Type B pancreatic cell (in vitro differentiated cells): Measurements from ENCODE around the gene DPF3. TPM values are rescaled to one million over a fixed set of nuclear protein-coding genes. Genes with fewer than 3 reads are reported as not detected.
A peak's percentile ranks its signal among the peaks of the same experiment; 100 is the strongest.

Experiments
- DNase-seq: peaks from one replicate; pipeline ENCODE4 v3.0.0; 2021; ENCODE audit warnings: mixed read lengths; ENCODE audit not compliant: unreplicated experiment; ENCODE audit errors: extremely low spot score
- H3K27ac Mint-ChIP-seq: 2 replicates; pipeline ENCODE4 v1.8.0; 2021; ENCODE audit warnings: mild to moderate bottlenecking, mixed read lengths
- H3K27me3 Mint-ChIP-seq: 2 replicates; pipeline ENCODE4 v1.8.0; 2021; ENCODE audit warnings: mixed read lengths
- H3K36me3 Mint-ChIP-seq: 2 replicates; pipeline ENCODE4 v1.8.0; 2021; ENCODE audit warnings: mixed read lengths
- H3K4me1 Mint-ChIP-seq: one replicate; pipeline ENCODE4 v1.8.0; 2021; ENCODE audit warnings: mixed read lengths; ENCODE audit not compliant: unreplicated experiment
- H3K4me3 Mint-ChIP-seq: 2 replicates; pipeline ENCODE4 v1.8.0; 2021; ENCODE audit warnings: mild to moderate bottlenecking, mixed read lengths
- H3K9me3 Mint-ChIP-seq: 2 replicates; pipeline ENCODE4 v1.8.0; 2021; ENCODE audit warnings: mixed read lengths
- total RNA-seq: library from RNA; stranded (reverse); gene quantifications from 2 replicates; pipeline ENCODE4 v1.2.1, GENCODE V29; 2021; ENCODE audit warnings: low replicate concordance
- TF ChIP-seq, protein P1 (sequence below): fragments of 200-600 bp; sonication (generic); conservative IDR thresholded peaks from 2 replicates; pipeline ENCODE4 v1.5.0; 2021; ENCODE audit warnings: antibody characterized with exemption, mild to moderate bottlenecking

DPF3 gene
- total RNA-seq, 1 donor from 2014 or later = 4.5 TPM

DNA sequence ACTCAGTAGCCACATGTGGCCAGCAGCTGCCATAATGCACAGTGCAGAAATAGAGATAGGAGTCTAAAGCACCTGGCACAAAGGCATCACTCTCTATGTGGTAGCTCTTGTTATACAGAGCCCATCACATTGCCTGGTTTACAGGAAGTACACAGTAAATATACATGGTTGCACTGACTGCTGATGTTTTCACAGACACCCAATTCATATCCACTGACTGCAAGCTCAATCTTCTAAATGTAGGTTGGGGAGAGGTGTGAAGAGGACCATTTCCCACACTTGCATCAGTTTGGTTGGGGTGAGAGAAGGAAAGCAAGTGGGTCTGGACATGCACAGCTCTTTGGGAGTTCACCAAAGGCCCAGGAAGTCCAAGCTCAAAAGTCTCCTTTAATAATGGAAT is 172.8 kb downstream of the DPF3 start:
- H3K4me1 Mint-ChIP-seq = peaks cover 17% of the 10 kb centered on the region
- H3K4me3 Mint-ChIP-seq = no peak overlapping the region
- no peak for DNase-seq
- no peak overlapping the region for H3K27ac Mint-ChIP-seq
- H3K27me3 Mint-ChIP-seq = no peaks in the 10 kb centered on the region
- H3K9me3 Mint-ChIP-seq = peaks cover 4% of the 10 kb centered on the region
- no peaks in the 10 kb centered on the region for H3K36me3 Mint-ChIP-seq
- TF ChIP-seq, protein P1, sequence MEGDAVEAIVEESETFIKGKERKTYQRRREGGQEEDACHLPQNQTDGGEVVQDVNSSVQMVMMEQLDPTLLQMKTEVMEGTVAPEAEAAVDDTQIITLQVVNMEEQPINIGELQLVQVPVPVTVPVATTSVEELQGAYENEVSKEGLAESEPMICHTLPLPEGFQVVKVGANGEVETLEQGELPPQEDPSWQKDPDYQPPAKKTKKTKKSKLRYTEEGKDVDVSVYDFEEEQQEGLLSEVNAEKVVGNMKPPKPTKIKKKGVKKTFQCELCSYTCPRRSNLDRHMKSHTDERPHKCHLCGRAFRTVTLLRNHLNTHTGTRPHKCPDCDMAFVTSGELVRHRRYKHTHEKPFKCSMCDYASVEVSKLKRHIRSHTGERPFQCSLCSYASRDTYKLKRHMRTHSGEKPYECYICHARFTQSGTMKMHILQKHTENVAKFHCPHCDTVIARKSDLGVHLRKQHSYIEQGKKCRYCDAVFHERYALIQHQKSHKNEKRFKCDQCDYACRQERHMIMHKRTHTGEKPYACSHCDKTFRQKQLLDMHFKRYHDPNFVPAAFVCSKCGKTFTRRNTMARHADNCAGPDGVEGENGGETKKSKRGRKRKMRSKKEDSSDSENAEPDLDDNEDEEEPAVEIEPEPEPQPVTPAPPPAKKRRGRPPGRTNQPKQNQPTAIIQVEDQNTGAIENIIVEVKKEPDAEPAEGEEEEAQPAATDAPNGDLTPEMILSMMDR = no peak

DNA sequence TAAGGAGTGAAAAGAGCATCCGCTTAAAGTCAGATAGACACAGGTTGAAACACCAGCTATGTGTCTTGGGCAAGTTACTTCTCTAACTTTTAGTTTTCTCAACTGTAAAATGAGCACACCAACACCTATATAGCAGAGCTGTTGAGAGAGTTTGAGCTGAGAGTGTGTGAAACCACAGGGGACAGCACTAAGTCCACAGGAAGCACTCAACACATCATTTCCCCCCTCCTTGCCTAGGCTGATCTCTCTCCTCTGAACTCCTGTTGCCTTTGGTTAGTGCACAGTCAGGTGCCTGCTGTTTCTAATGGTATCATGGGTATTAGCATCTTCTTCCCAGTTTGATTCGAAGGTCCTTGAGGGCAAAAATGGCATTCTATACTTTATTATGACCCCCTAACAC is 176.7 kb downstream of the DPF3 start:
- TF ChIP-seq, protein P1 = no peak
- peaks cover 20% of the 10 kb centered on the region for H3K4me1 Mint-ChIP-seq
- no peak overlapping the region for H3K4me3 Mint-ChIP-seq
- H3K27ac Mint-ChIP-seq = peak overlapping the region; percentile 30
- H3K9me3 Mint-ChIP-seq = no peaks in the 10 kb centered on the region
- H3K27me3 Mint-ChIP-seq = no peaks in the 10 kb centered on the region
- no peaks in the 10 kb centered on the region for H3K36me3 Mint-ChIP-seq
- no peak for DNase-seq

DNA sequence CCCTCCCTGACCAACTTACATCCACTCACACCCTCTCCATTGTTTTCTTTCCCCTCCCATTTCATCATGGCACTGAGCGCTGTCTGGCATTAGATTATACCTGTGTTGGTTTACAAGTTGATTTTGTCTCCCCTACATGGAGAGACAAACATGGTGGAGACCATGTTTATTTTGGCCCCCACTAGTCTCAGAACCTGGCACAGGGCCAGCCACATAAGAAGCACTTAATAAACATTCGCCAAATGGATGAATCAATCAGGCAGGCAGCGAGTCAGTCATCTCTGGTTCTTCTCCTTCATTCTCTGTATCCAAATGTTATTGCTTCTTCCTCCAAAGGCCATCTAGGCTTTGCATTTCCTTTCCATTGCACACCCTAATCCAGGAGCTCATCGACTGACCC is 177.4 kb downstream of the DPF3 start:
- H3K4me1 Mint-ChIP-seq = peaks cover 20% of the 10 kb centered on the region
- H3K27ac Mint-ChIP-seq = peak overlapping the region; percentile 30
- H3K36me3 Mint-ChIP-seq = no peaks in the 10 kb centered on the region
- H3K4me3 Mint-ChIP-seq = no peak overlapping the region
- H3K27me3 Mint-ChIP-seq = no peaks in the 10 kb centered on the region
- H3K9me3 Mint-ChIP-seq = no peaks in the 10 kb centered on the region
- TF ChIP-seq, protein P1 = no peak
- DNase-seq = no peak

DNA sequence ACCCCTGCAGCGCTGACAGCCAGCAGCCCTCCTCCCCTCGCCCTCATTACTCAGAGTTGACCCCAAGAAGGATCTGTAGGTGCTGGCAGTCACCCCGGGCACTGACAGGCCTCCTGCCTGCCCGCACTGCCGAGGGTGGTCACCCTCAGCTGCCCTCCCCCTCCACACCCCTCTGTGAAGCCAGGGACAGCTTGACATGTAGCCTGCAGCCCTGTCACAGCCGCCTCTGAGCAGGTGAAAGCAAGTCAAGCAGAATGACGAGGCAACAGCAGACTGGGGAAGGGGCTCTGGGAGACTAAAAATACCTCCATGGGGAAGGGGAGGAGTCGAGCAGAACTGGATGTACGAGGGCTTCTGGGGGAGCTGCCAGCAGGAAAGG is 178.1 kb downstream of the DPF3 start:
- H3K9me3 Mint-ChIP-seq = no peaks in the 10 kb centered on the region
- H3K4me3 Mint-ChIP-seq = no peak overlapping the region
- no peak overlapping the region for H3K27ac Mint-ChIP-seq
- TF ChIP-seq, protein P1 = no peak
- no peaks in the 10 kb centered on the region for H3K27me3 Mint-ChIP-seq
- no peak for DNase-seq
- no peaks in the 10 kb centered on the region for H3K36me3 Mint-ChIP-seq
- H3K4me1 Mint-ChIP-seq = peaks cover 20% of the 10 kb centered on the region

DNA sequence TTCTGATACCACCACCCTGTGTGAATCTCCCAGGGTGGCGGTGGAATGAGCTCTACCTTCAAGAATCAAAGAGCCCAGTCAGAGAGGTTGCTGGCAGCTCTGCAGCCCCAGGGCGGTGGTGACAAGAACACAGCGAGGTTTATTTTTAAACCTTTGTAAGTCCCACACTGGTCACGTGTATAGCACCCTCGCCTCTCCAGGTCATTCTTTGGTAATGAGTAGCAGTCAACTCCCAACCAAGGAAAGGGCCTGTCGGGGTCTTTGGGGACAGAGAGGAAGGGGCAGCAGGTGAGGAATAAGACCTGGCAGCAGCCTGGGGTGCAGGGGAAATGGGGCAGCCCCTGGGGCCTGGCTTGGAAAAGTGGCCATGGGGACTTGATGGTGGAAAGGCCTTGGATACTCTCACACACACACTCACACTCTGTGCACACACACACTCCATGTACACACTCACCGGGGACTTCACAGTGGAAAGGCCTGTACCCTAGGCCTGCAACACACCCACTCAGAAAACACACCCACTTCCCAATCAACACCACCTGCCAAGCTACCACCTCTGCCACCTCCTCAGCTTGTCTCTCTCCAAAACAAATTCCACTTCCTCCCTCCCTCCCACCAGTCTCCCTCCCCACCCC is 178.6 kb downstream of the DPF3 start:
- no peaks in the 10 kb centered on the region for H3K27me3 Mint-ChIP-seq
- TF ChIP-seq, protein P1 = no peak
- H3K4me3 Mint-ChIP-seq = no peak overlapping the region

DNA sequence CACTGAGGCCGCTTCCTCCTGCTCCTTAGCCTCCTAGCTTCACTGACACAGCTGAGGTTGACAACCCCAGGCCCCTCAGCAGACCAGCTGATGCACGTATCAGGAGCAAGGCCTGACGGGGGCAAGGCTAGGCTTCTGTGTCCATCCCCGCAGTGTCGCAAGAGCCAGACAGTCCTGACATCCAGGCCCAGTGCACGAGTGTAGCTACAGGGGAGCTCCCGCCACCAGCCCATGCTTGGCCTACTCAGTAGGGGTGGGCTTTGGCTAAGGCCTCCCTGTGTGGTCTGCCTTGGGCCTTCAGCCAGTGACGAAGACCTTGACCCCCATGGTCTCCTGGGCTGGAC is 179.1 kb downstream of the DPF3 start:
- H3K4me3 Mint-ChIP-seq = no peak overlapping the region
- peaks cover 20% of the 10 kb centered on the region for H3K4me1 Mint-ChIP-seq
- no peak overlapping the region for H3K27ac Mint-ChIP-seq
- no peaks in the 10 kb centered on the region for H3K36me3 Mint-ChIP-seq
- TF ChIP-seq, protein P1 = no peak
- no peaks in the 10 kb centered on the region for H3K9me3 Mint-ChIP-seq
- DNase-seq = no peak
- no peaks in the 10 kb centered on the region for H3K27me3 Mint-ChIP-seq

More for the DNA sequence above, 178.6 kb downstream of the DPF3 start:
- Mint-ChIP-seq H3K9me3 (no peaks in the 10 kb centered on the region), H3K36me3 (no peaks in the 10 kb centered on the region), H3K27ac (no peak overlapping the region), H3K4me1 (peaks cover 20% of the 10 kb centered on the region)
- DNase-seq = no peak
